Measurements from ENCODE around the gene NDUFS4. TPM values are rescaled to one million over a fixed set of nuclear protein-coding genes. Genes with fewer than 3 reads are reported as not detected.

The NDUFS4 gene
- total RNA-seq, 2 experiments from 2014 or later = 81.4 to 84.1 TPM

GRCh38 chr5:53552561-53552960 is 7.9 kb upstream of the NDUFS4 start:
- no peak overlapping the region for H3K27ac Mint-ChIP-seq
- H3K4me1 Mint-ChIP-seq (ENCODE audit: low read depth) = no peaks in the 10 kb centered on the region
- H3K27me3 Mint-ChIP-seq (ENCODE audit: low read depth) = peaks cover 22% of the 10 kb centered on the region
- CTCF ChIA-PET = no interaction called here
- H3K36me3 Mint-ChIP-seq (ENCODE audit: low read depth) = no peaks in the 10 kb centered on the region
- no peak overlapping the region for H3K4me3 Mint-ChIP-seq
- intact Hi-C loops (cut with micrococcal nuclease) = no loop called here
- no peaks in the 10 kb centered on the region for H3K9me3 Mint-ChIP-seq
- no peak for DNase-seq

DNA sequence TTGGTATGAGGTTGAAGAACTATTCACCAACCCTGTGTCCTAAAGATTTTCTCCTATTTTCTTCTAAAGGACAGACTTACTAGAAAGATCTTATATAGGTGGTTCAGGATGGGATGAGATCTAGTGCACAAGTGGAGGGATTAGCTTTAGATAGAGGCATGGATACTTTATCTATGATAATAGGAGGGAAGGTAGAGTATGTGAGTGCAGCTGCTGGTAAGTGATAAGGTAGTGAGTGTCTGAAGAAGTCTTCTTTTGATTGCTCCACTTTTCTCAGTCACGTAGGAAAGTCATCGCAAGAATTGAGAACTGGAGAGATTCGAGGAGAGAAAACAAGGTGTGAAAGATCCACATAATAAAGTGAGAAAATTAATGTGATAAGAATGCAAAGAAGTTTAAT is 6.0 kb upstream of the NDUFS4 start:
- Mint-ChIP-seq H3K27me3 (ENCODE audit: low read depth) (peaks cover 30% of the 10 kb centered on the region), H3K9me3 (peaks cover 5% of the 10 kb centered on the region), H3K4me3 (no peak overlapping the region), H3K27ac (no peak overlapping the region), H3K4me1 (ENCODE audit: low read depth) (no peaks in the 10 kb centered on the region), H3K36me3 (ENCODE audit: low read depth) (no peaks in the 10 kb centered on the region)
- intact Hi-C loops (cut with micrococcal nuclease) = no loop called here
- CTCF ChIA-PET = no interaction called here
- DNase-seq = no peak

GRCh38 chr5:53555160-53555559 is 5.3 kb upstream of the NDUFS4 start:
- H3K4me3 Mint-ChIP-seq = no peak overlapping the region
- DNase-seq = no peak
- CTCF ChIA-PET = no interaction called here
- H3K9me3 Mint-ChIP-seq = peaks cover 5% of the 10 kb centered on the region
- no peaks in the 10 kb centered on the region for H3K4me1 Mint-ChIP-seq (ENCODE audit: low read depth)
- no peaks in the 10 kb centered on the region for H3K36me3 Mint-ChIP-seq (ENCODE audit: low read depth)
- intact Hi-C loops (cut with micrococcal nuclease) = no loop called here
- H3K27ac Mint-ChIP-seq = no peak overlapping the region
- peaks cover 30% of the 10 kb centered on the region for H3K27me3 Mint-ChIP-seq (ENCODE audit: low read depth)

DNA sequence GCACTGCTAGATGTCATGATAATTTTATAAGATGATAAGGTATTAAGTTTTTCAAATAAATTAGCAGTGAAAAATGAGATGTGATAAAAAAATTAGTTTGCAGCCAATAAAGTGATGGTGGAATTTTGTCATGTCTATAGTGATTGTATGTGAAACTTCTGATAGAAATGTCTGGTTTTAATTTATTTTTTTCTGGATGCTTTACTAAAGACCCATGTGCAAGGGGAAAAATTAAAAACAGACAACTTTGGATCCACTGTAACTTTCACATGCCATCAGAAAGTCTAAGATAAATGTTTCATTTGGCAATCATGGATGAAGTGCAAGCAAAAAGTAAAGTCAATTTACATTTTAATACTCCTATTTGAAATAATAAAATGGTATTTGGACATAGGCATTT is 4.4 kb upstream of the NDUFS4 start:
- Mint-ChIP-seq H3K27me3 (ENCODE audit: low read depth) (peaks cover 30% of the 10 kb centered on the region), H3K27ac (no peak overlapping the region), H3K4me3 (no peak overlapping the region), H3K36me3 (ENCODE audit: low read depth) (no peaks in the 10 kb centered on the region), H3K9me3 (peaks cover 5% of the 10 kb centered on the region), H3K4me1 (ENCODE audit: low read depth) (no peaks in the 10 kb centered on the region)
- DNase-seq = no peak
- intact Hi-C loops (cut with micrococcal nuclease) = no loop called here
- CTCF ChIA-PET = no interaction called here

DNA sequence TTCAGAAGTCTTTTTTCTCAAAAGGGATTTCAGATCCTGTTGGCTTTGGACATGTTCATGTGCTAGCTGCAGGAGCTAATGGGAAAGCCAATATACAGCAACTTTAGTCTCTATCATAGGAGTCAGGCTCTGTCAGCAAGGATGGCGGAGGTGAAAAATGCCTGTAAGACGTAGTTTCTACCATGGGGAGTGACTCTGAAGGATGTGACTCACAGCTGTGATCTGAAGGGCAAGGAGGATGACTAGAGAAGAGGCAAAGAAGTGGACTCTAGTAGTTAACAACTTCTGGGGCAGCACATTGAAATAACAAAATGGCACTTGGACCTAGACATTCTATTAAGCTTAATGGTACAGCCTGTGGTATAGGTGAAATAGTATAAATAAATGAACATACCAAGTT is 3.1 kb upstream of the NDUFS4 start:
- DNase-seq = no peak
- intact Hi-C loops (cut with micrococcal nuclease) = no loop called here
- CTCF ChIA-PET = no interaction called here
- H3K9me3 Mint-ChIP-seq = peaks cover 5% of the 10 kb centered on the region
- H3K4me1 Mint-ChIP-seq (ENCODE audit: low read depth) = peaks cover 8% of the 10 kb centered on the region
- H3K36me3 Mint-ChIP-seq (ENCODE audit: low read depth) = no peaks in the 10 kb centered on the region
- no peak overlapping the region for H3K4me3 Mint-ChIP-seq
- H3K27ac Mint-ChIP-seq = no peak overlapping the region
- peaks cover 30% of the 10 kb centered on the region for H3K27me3 Mint-ChIP-seq (ENCODE audit: low read depth)

- peaks cover 2% of the 10 kb centered on the region for H3K36me3 Mint-ChIP-seq (ENCODE audit: low read depth)
- intact Hi-C loops (cut with micrococcal nuclease) = no loop called here
- no peak overlapping the region for H3K4me3 Mint-ChIP-seq
- CTCF ChIA-PET = no interaction called here
- H3K9me3 Mint-ChIP-seq = peaks cover 5% of the 10 kb centered on the region
- H3K27me3 Mint-ChIP-seq (ENCODE audit: low read depth) = peaks cover 30% of the 10 kb centered on the region
- no peak for DNase-seq
- H3K4me1 Mint-ChIP-seq (ENCODE audit: low read depth) = peaks cover 16% of the 10 kb centered on the region
- no peak overlapping the region for H3K27ac Mint-ChIP-seq
Measured at GRCh38 chr5:53558966-53559365, 1.5 kb upstream of the NDUFS4 start.

- Mint-ChIP-seq H3K36me3 (ENCODE audit: low read depth) (peaks cover 2% of the 10 kb centered on the region), H3K9me3 (peaks cover 5% of the 10 kb centered on the region), H3K4me3 (peak overlapping the region; percentile 97), H3K27ac (no peak overlapping the region), H3K4me1 (ENCODE audit: low read depth) (peaks cover 26% of the 10 kb centered on the region), H3K27me3 (ENCODE audit: low read depth) (peaks cover 23% of the 10 kb centered on the region)
- no peak for DNase-seq
- CTCF ChIA-PET = no interaction called here
- intact Hi-C loops (cut with micrococcal nuclease) = loop anchor here (1.0 to 10.0 kb wide), 3 partner anchors 81 to 751 kb away; partner anchors contain the start of gene ARL15
Measured at GRCh38 chr5:53560028-53560427, 411 bp upstream of the NDUFS4 start.

- H3K4me1 Mint-ChIP-seq (ENCODE audit: low read depth) = peaks cover 39% of the 10 kb centered on the region
- CTCF ChIA-PET = interaction anchor here (0.6 kb wide), 1 partner anchor 690 kb away, joined by 3 read pairs; no protein-coding TSS in a partner anchor
- H3K4me3 Mint-ChIP-seq = no peak overlapping the region
- no peak overlapping the region for H3K27ac Mint-ChIP-seq
- no peak for DNase-seq
- no peaks in the 10 kb centered on the region for H3K27me3 Mint-ChIP-seq (ENCODE audit: low read depth)
- intact Hi-C loops (cut with micrococcal nuclease) = loop anchor here (10.0 kb wide), 1 partner anchor 426 kb away; no protein-coding TSS in a partner anchor
- H3K9me3 Mint-ChIP-seq = no peaks in the 10 kb centered on the region
- H3K36me3 Mint-ChIP-seq (ENCODE audit: low read depth) = peaks cover 11% of the 10 kb centered on the region
Measured at GRCh38 chr5:53568401-53568800, 8.0 kb downstream of the NDUFS4 start.

DNA sequence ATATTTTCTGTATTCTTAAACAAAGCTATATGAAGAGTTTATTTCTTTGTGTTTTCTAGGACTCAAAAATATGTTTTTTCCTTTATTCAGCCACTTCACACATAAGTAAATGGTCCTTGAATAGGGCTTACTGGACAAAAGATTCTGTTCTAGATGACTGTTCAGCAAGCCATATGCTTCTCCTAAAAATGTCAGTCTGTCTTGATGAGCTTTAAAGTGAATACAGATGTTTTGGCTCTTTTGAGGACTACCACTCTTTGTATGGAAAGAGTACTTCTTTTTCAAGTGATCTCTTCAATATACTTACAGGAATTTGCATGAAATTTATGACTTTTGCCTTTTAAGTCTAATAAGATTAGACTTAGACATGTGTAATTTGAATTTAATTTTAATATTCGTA is 8.4 kb downstream of the NDUFS4 start:
- intact Hi-C loops (cut with micrococcal nuclease) = loop anchor here (10.0 kb wide), 1 partner anchor 426 kb away; no protein-coding TSS in a partner anchor
- peaks cover 42% of the 10 kb centered on the region for H3K4me1 Mint-ChIP-seq (ENCODE audit: low read depth)
- DNase-seq = no peak
- CTCF ChIA-PET = interaction anchor here (0.6 kb wide), 1 partner anchor 689 kb away, joined by 3 read pairs; no protein-coding TSS in a partner anchor
- H3K27ac Mint-ChIP-seq = no peak overlapping the region
- H3K9me3 Mint-ChIP-seq = no peaks in the 10 kb centered on the region
- H3K36me3 Mint-ChIP-seq (ENCODE audit: low read depth) = peaks cover 11% of the 10 kb centered on the region
- H3K27me3 Mint-ChIP-seq (ENCODE audit: low read depth) = no peaks in the 10 kb centered on the region
- H3K4me3 Mint-ChIP-seq = no peak overlapping the region

GRCh38 chr5:53569453-53569852 is 9.0 kb downstream of the NDUFS4 start:
- H3K4me3 Mint-ChIP-seq = no peak overlapping the region
- intact Hi-C loops (cut with micrococcal nuclease) = loop anchor here (10.0 kb wide), 1 partner anchor 425 kb away; no protein-coding TSS in a partner anchor
- CTCF ChIA-PET = no interaction called here
- DNase-seq = no peak
- peaks cover 41% of the 10 kb centered on the region for H3K4me1 Mint-ChIP-seq (ENCODE audit: low read depth)
- peaks cover 11% of the 10 kb centered on the region for H3K36me3 Mint-ChIP-seq (ENCODE audit: low read depth)
- H3K27me3 Mint-ChIP-seq (ENCODE audit: low read depth) = no peaks in the 10 kb centered on the region
- H3K27ac Mint-ChIP-seq = no peak overlapping the region
- H3K9me3 Mint-ChIP-seq = no peaks in the 10 kb centered on the region

GRCh38 chr5:53571403-53571802 is 11.0 kb downstream of the NDUFS4 start:
- intact Hi-C loops (cut with micrococcal nuclease) = no loop called here
- Mint-ChIP-seq H3K9me3 (no peaks in the 10 kb centered on the region), H3K4me1 (ENCODE audit: low read depth) (peaks cover 44% of the 10 kb centered on the region), H3K27me3 (ENCODE audit: low read depth) (no peaks in the 10 kb centered on the region), H3K27ac (no peak overlapping the region), H3K36me3 (ENCODE audit: low read depth) (peaks cover 10% of the 10 kb centered on the region), H3K4me3 (no peak overlapping the region)
- no peak for DNase-seq
- CTCF ChIA-PET = no interaction called here

GRCh38 chr5:53575101-53575500 is 14.7 kb downstream of the NDUFS4 start:
- CTCF ChIA-PET = no interaction called here
- Mint-ChIP-seq H3K4me3 (no peak overlapping the region), H3K4me1 (ENCODE audit: low read depth) (peaks cover 57% of the 10 kb centered on the region), H3K9me3 (no peaks in the 10 kb centered on the region), H3K27me3 (ENCODE audit: low read depth) (no peaks in the 10 kb centered on the region), H3K27ac (no peak overlapping the region), H3K36me3 (ENCODE audit: low read depth) (peaks cover 5% of the 10 kb centered on the region)
- intact Hi-C loops (cut with micrococcal nuclease) = no loop called here
- no peak for DNase-seq

DNA sequence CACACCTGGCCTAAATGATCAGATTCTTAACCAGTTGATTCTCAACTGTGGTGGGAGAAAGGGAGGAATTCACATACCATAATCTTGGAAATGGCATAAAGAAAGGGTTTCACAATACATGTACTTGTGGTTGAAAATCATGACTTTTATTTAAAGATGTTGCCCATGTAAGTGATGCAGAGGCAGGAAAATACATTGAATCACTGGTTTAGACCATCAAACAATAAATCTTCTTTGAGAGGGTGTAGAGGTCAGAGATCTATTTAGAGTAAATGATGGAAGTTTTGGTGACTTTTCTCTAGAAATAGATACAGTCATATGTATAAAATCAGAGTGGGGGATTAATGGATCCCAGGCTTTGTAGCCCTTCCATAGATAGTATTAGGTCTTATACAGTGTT is 15.4 kb downstream of the NDUFS4 start:
- Mint-ChIP-seq H3K4me1 (ENCODE audit: low read depth) (peaks cover 57% of the 10 kb centered on the region), H3K4me3 (no peak overlapping the region), H3K9me3 (no peaks in the 10 kb centered on the region), H3K27ac (no peak overlapping the region), H3K27me3 (ENCODE audit: low read depth) (no peaks in the 10 kb centered on the region), H3K36me3 (ENCODE audit: low read depth) (peaks cover 3% of the 10 kb centered on the region)
- intact Hi-C loops (cut with micrococcal nuclease) = no loop called here
- CTCF ChIA-PET = interaction anchor here (0.6 kb wide), 1 partner anchor 149 kb away, joined by 3 read pairs; no protein-coding TSS in a partner anchor
- DNase-seq = no peak
